ENCODE measurements around the gene ATAD3A. TPM values are rescaled to one million over a fixed set of nuclear protein-coding genes. Genes with fewer than 3 reads are reported as not detected.

ATAD3A gene
- total RNA-seq, 1 donor from 2014 or later: 6.8 TPM

- Histone ChIP-seq H3K4me3 (ENCODE audit: low read length in 3 of 3) (no peak overlapping the region), H3K4me1 (ENCODE audit: control insufficient read depth in 3 of 3, insufficient read depth in 3 of 3, low read length in 3 of 3) (peaks cover 24 to 37% (median 24%) of the 10 kb centered on the region in 3 donors), H3K9me3 (ENCODE audit: control insufficient read depth in 3 of 3, low read length in 3 of 3) (no peaks in the 10 kb centered on the region), H3K9ac (ENCODE audit: low read depth in 1 of 3, low read length in 3 of 3) (peak overlapping the region in 2 of 3 donors; percentile 33 to 40), H3K27me3 (ENCODE audit: control insufficient read depth in 3 of 3, insufficient read depth in 3 of 3, low read length in 3 of 3) (no peaks in the 10 kb centered on the region), H3K27ac (ENCODE audit: low read depth, low read length) (no peak overlapping the region), H3K36me3 (ENCODE audit: control insufficient read depth in 3 of 3, insufficient read depth in 3 of 3, low read length in 3 of 3) (peaks cover 13 to 19% (median 14%) of the 10 kb centered on the region in 3 donors)
These were observed 57.4 kb downstream of the ATAD3A start for GRCh38 chr1:1569341-1569740.

GRCh38 chr1:1573843-1574720 lies 62.1 kb downstream of the ATAD3A start:
- Histone ChIP-seq H3K9ac (ENCODE audit: low read depth in 1 of 3, low read length in 3 of 3) (peak overlapping the region; percentile 99 to 100 (median 100)), H3K4me1 (ENCODE audit: control insufficient read depth in 3 of 3, insufficient read depth in 3 of 3, low read length in 3 of 3) (peaks cover 16 to 20% (median 20%) of the 10 kb centered on the region in 3 donors), H3K9me3 (ENCODE audit: control insufficient read depth in 3 of 3, low read length in 3 of 3) (no peaks in the 10 kb centered on the region), H3K27ac (ENCODE audit: low read depth, low read length) (peak overlapping the region; percentile 98), H3K36me3 (ENCODE audit: control insufficient read depth in 3 of 3, insufficient read depth in 3 of 3, low read length in 3 of 3) (peaks cover 0 to 10% (median 4%) of the 10 kb centered on the region in 3 donors), H3K27me3 (ENCODE audit: control insufficient read depth in 3 of 3, insufficient read depth in 3 of 3, low read length in 3 of 3) (peaks cover 0 to 9% (median 4%) of the 10 kb centered on the region in 3 donors), H3K4me3 (ENCODE audit: low read length in 3 of 3) (peak overlapping the region; percentile 91 to 98 (median 95))

GRCh38 chr1:1574721-1575537 lies 63.0 kb downstream of the ATAD3A start, which contains the start of gene SSU72:
SSU72 (minus strand) TSS chr1:1574863; CDS start chr1:1574557, 306 bp downstream.
- peaks cover 15 to 16% (median 16%) of the 10 kb centered on the region in 3 donors for H3K4me1 ChIP-seq (ENCODE audit: control insufficient read depth in 3 of 3, insufficient read depth in 3 of 3, low read length in 3 of 3)
- H3K4me3 ChIP-seq (ENCODE audit: low read length in 3 of 3): peak within 1 kb of the TSS; percentile 91 to 98 (median 95)

GRCh38 chr1:1577367-1578011 lies 65.5 kb downstream of the ATAD3A start:
- no peaks in the 10 kb centered on the region for H3K9me3 ChIP-seq (ENCODE audit: control insufficient read depth in 3 of 3, low read length in 3 of 3)
- H3K4me3 ChIP-seq (ENCODE audit: low read length in 3 of 3): no peak overlapping the region
- H3K27ac ChIP-seq (ENCODE audit: low read depth, low read length): no peak overlapping the region
- peaks cover 12 to 15% (median 13%) of the 10 kb centered on the region in 3 donors for H3K4me1 ChIP-seq (ENCODE audit: control insufficient read depth in 3 of 3, insufficient read depth in 3 of 3, low read length in 3 of 3)
- peaks cover 0 to 15% (median 10%) of the 10 kb centered on the region in 3 donors for H3K27me3 ChIP-seq (ENCODE audit: control insufficient read depth in 3 of 3, insufficient read depth in 3 of 3, low read length in 3 of 3)
- H3K36me3 ChIP-seq (ENCODE audit: control insufficient read depth in 3 of 3, insufficient read depth in 3 of 3, low read length in 3 of 3): peaks cover 0 to 2% (median 0%) of the 10 kb centered on the region in 3 donors
- no peak overlapping the region for H3K9ac ChIP-seq (ENCODE audit: low read depth in 1 of 3, low read length in 3 of 3)

More at GRCh38 chr1:1574721-1575537, 63.0 kb downstream of the ATAD3A start, which contains the start of gene SSU72:
- Histone ChIP-seq H3K27ac (ENCODE audit: low read depth, low read length) (peak within 1 kb of the TSS; percentile 98), H3K9ac (ENCODE audit: low read depth in 1 of 3, low read length in 3 of 3) (peak within 1 kb of the TSS; percentile 99 to 100 (median 100)), H3K36me3 (ENCODE audit: control insufficient read depth in 3 of 3, insufficient read depth in 3 of 3, low read length in 3 of 3) (peaks cover 0 to 9% (median 2%) of the 10 kb centered on the region in 3 donors), H3K27me3 (ENCODE audit: control insufficient read depth in 3 of 3, insufficient read depth in 3 of 3, low read length in 3 of 3) (peaks cover 0 to 10% (median 4%) of the 10 kb centered on the region in 3 donors), H3K9me3 (ENCODE audit: control insufficient read depth in 3 of 3, low read length in 3 of 3) (no peaks in the 10 kb centered on the region)

GRCh38 chr1:1578371-1578940 lies 66.5 kb downstream of the ATAD3A start:
- no peak overlapping the region for H3K27ac ChIP-seq (ENCODE audit: low read depth, low read length)

GRCh38 chr1:1582585-1583346 lies 70.8 kb downstream of the ATAD3A start:
- Histone ChIP-seq H3K4me1 (ENCODE audit: control insufficient read depth in 3 of 3, insufficient read depth in 3 of 3, low read length in 3 of 3) (no peaks in the 10 kb centered on the region), H3K27me3 (ENCODE audit: control insufficient read depth in 3 of 3, insufficient read depth in 3 of 3, low read length in 3 of 3) (peaks cover 0 to 21% (median 20%) of the 10 kb centered on the region in 3 donors), H3K4me3 (ENCODE audit: low read length in 3 of 3) (no peak overlapping the region), H3K36me3 (ENCODE audit: control insufficient read depth in 3 of 3, insufficient read depth in 3 of 3, low read length in 3 of 3) (no peaks in the 10 kb centered on the region), H3K9ac (ENCODE audit: low read depth in 1 of 3, low read length in 3 of 3) (no peak overlapping the region), H3K27ac (ENCODE audit: low read depth, low read length) (no peak overlapping the region), H3K9me3 (ENCODE audit: control insufficient read depth in 3 of 3, low read length in 3 of 3) (no peaks in the 10 kb centered on the region)

More at GRCh38 chr1:1578371-1578940, 66.5 kb downstream of the ATAD3A start:
- H3K9me3 ChIP-seq (ENCODE audit: control insufficient read depth in 3 of 3, low read length in 3 of 3): no peaks in the 10 kb centered on the region
- H3K4me3 ChIP-seq (ENCODE audit: low read length in 3 of 3): no peak overlapping the region
- peaks cover 7 to 12% (median 10%) of the 10 kb centered on the region in 3 donors for H3K4me1 ChIP-seq (ENCODE audit: control insufficient read depth in 3 of 3, insufficient read depth in 3 of 3, low read length in 3 of 3)
- peaks cover 0 to 2% (median 0%) of the 10 kb centered on the region in 3 donors for H3K36me3 ChIP-seq (ENCODE audit: control insufficient read depth in 3 of 3, insufficient read depth in 3 of 3, low read length in 3 of 3)
- no peak overlapping the region for H3K9ac ChIP-seq (ENCODE audit: low read depth in 1 of 3, low read length in 3 of 3)
- peaks cover 0 to 15% (median 15%) of the 10 kb centered on the region in 3 donors for H3K27me3 ChIP-seq (ENCODE audit: control insufficient read depth in 3 of 3, insufficient read depth in 3 of 3, low read length in 3 of 3)

- Histone ChIP-seq H3K36me3 (ENCODE audit: control insufficient read depth in 3 of 3, insufficient read depth in 3 of 3, low read length in 3 of 3) (no peaks in the 10 kb centered on the region), H3K9me3 (ENCODE audit: control insufficient read depth in 3 of 3, low read length in 3 of 3) (no peaks in the 10 kb centered on the region), H3K27me3 (ENCODE audit: control insufficient read depth in 3 of 3, insufficient read depth in 3 of 3, low read length in 3 of 3) (peaks cover 0 to 22% (median 18%) of the 10 kb centered on the region in 3 donors), H3K4me3 (ENCODE audit: low read length in 3 of 3) (no peak overlapping the region), H3K4me1 (ENCODE audit: control insufficient read depth in 3 of 3, insufficient read depth in 3 of 3, low read length in 3 of 3) (no peaks in the 10 kb centered on the region), H3K27ac (ENCODE audit: low read depth, low read length) (no peak overlapping the region), H3K9ac (ENCODE audit: low read depth in 1 of 3, low read length in 3 of 3) (no peak overlapping the region)
These were observed 71.5 kb downstream of the ATAD3A start for GRCh38 chr1:1583347-1584010.
